Measurements from ENCODE around the gene CHN1. TPM values are rescaled to one million over a fixed set of nuclear protein-coding genes. Genes with fewer than 3 reads are reported as not detected.

CHN1 gene
- total RNA-seq, 4 donors from 2014 or later = 7.8 to 9.7 (median 9.4) TPM

GRCh38 chr2:174781298-174781697 is 223.9 kb downstream of the CHN1 start:
- intact Hi-C loops (cut with DNase I) = no loop called here
- DNase-seq = no peak
- TF ChIP-seq POLR2A (IDR thresholded peaks at IDR 0.05) (no peak), CTCF (IDR thresholded peaks at IDR 0.05) (no peak)
- 89% methylated on average over 9 of the region's 9 CpGs for WGBS, 2 donors
- no peak overlapping the region for H3K4me3 ChIP-seq (replicated peaks in 1 of 3)
- H3K27me3 ChIP-seq = no peaks in the 10 kb centered on the region
- H3K36me3 ChIP-seq = no peaks in the 10 kb centered on the region
- no peaks in the 10 kb centered on the region for H3K9me3 ChIP-seq
- peaks cover 0 to 4% of the 10 kb centered on the region in 2 donors for H3K4me1 ChIP-seq
- H3K27ac ChIP-seq = no peak overlapping the region

GRCh38 chr2:174780856-174781255 is 224.3 kb downstream of the CHN1 start:
- intact Hi-C loops (cut with DNase I) = no loop called here
- 90 to 94% methylated on average over 7 of the region's 7 CpGs for WGBS, 2 donors

DNA sequence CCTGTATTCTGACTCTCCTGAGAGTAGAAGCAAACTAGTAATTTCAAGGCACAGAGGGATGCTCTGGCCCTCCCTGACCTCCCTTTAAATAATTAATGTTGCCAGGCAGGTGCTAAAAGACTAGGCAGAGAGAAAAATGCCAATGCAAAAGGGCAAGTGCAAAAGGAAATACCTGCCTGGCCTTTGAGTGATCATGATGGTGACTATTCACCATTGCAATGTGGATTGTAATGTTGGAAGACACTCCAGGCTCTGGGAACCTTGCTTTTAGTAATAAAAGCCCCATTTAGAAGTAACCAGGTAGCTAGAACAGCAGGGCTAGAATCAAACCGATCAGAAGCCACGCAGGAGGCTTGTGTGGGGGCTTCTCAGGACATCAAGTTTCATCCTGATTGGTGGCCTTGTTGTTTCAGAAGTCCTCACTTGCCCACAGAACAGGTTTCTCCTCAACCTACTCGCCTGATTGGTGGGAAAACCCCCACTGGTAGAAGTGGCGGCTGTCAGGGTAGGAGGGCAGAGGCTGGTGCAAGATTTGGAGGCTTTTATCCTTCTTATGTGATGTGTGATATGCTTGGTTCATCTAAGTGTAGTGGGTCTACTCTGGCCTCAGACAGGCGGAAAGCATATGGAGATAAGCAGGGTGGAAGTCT is 224.9 kb downstream of the CHN1 start:
- no peak for TF ChIP-seq POLR2A (IDR thresholded peaks at IDR 0.05)
- no peak for TF ChIP-seq CTCF (IDR thresholded peaks at IDR 0.05)
- H3K27ac ChIP-seq = no peak overlapping the region
- H3K9me3 ChIP-seq = no peaks in the 10 kb centered on the region
- H3K27me3 ChIP-seq = no peaks in the 10 kb centered on the region
- no peaks in the 10 kb centered on the region for H3K36me3 ChIP-seq
- H3K4me1 ChIP-seq = peaks cover 0 to 4% of the 10 kb centered on the region in 2 donors
- DNase-seq = no peak
- intact Hi-C loops (cut with DNase I) = no loop called here
- WGBS, 2 donors = 90 to 92% methylated on average over 5 of the region's 5 CpGs
- H3K4me3 ChIP-seq (replicated peaks in 1 of 3) = no peak overlapping the region

More at GRCh38 chr2:174780856-174781255, 224.3 kb downstream of the CHN1 start:
- no peak overlapping the region for H3K4me3 ChIP-seq (replicated peaks in 1 of 3)
- no peaks in the 10 kb centered on the region for H3K9me3 ChIP-seq
- H3K27ac ChIP-seq = no peak overlapping the region
- H3K27me3 ChIP-seq = no peaks in the 10 kb centered on the region
- H3K36me3 ChIP-seq = no peaks in the 10 kb centered on the region
- TF ChIP-seq CTCF (IDR thresholded peaks at IDR 0.05) (no peak), POLR2A (IDR thresholded peaks at IDR 0.05) (no peak)
- no peak for DNase-seq
- peaks cover 0 to 4% of the 10 kb centered on the region in 2 donors for H3K4me1 ChIP-seq

DNA sequence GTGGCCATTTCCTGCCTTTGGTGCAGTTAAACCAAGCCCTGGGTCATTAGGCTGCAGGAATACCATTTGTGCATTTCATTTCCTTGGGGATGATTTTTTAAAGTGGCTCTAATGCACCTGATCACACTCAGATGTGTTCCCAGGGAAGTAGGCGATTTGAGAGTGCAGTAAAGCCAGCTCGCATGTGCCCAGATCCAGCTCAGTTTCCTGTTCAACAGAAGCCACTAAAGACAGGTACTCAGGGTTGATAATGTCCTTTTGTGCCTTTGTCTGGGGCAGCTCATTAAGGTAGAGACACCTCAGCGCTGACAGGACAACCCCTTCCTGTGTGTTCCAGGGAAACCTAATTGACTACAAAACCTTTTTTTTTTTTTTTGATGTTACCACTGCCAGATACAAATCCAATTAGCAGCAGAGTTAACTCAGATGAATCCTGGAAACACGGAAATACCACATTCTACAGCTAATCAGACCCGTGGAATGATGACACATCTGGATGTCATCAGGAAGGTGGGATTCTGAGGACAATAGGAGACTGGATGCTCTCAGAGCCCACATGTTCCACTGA is 225.7 kb downstream of the CHN1 start:
- Histone ChIP-seq H3K4me1 (peaks cover 0 to 4% of the 10 kb centered on the region in 2 donors), H3K27me3 (no peaks in the 10 kb centered on the region), H3K27ac (no peak overlapping the region), H3K9me3 (no peaks in the 10 kb centered on the region), H3K36me3 (no peaks in the 10 kb centered on the region), H3K4me3 (replicated peaks in 1 of 3) (no peak overlapping the region)
- intact Hi-C loops (cut with DNase I) = no loop called here
- 86 to 87% methylated on average over 5 of the region's 5 CpGs for WGBS, 2 donors
- DNase-seq = no peak
- TF ChIP-seq CTCF (IDR thresholded peaks at IDR 0.05) (no peak), POLR2A (IDR thresholded peaks at IDR 0.05) (no peak)

All from thyroid gland (tissue), 4 donors.